ENCODE results near the gene NRCAM. TPM values are rescaled to one million over a fixed set of nuclear protein-coding genes. Genes with fewer than 3 reads are reported as not detected.

NRCAM gene
- total RNA-seq, 4 donors from 2014 or later: 10.1 to 19.5 (median 13.0) TPM

- H3K4me1 ChIP-seq: peaks cover 14 to 17% of the 10 kb centered on the region in 2 donors
- H3K4me3 ChIP-seq (replicated peaks in 1 of 3): no peak overlapping the region
- no peaks in the 10 kb centered on the region for H3K27me3 ChIP-seq
- no peak overlapping the region for H3K27ac ChIP-seq
- DNase-seq: no peak
- TF ChIP-seq POLR2A (IDR thresholded peaks at IDR 0.05): no peak
- no peak for TF ChIP-seq CTCF (IDR thresholded peaks at IDR 0.05)
- H3K36me3 ChIP-seq: no peaks in the 10 kb centered on the region
- no peaks in the 10 kb centered on the region for H3K9me3 ChIP-seq
- intact Hi-C loops (cut with DNase I): no loop called here
- WGBS, 2 donors: 90 to 92% methylated on average over 4 of the region's 4 CpGs
These were observed 207.4 kb downstream of the NRCAM start for GRCh38 chr7:108248821-108249220.

GRCh38 chr7:108248418-108248817 lies 207.8 kb downstream of the NRCAM start:
- no peaks in the 10 kb centered on the region for H3K36me3 ChIP-seq
- intact Hi-C loops (cut with DNase I): no loop called here
- no peak overlapping the region for H3K4me3 ChIP-seq (replicated peaks in 1 of 3)
- TF ChIP-seq CTCF (IDR thresholded peaks at IDR 0.05) (no peak), POLR2A (IDR thresholded peaks at IDR 0.05) (no peak)
- DNase-seq: no peak
- WGBS, 2 donors: 78 to 84% methylated on average over 2 of the region's 2 CpGs
- peaks cover 14 to 17% of the 10 kb centered on the region in 2 donors for H3K4me1 ChIP-seq
- no peaks in the 10 kb centered on the region for H3K9me3 ChIP-seq
- H3K27me3 ChIP-seq: no peaks in the 10 kb centered on the region
- no peak overlapping the region for H3K27ac ChIP-seq

- intact Hi-C loops (cut with DNase I): no loop called here
- WGBS, 2 donors: 74 to 81% methylated on average over 1 of the region's 1 CpG
- H3K4me1 ChIP-seq: peaks cover 14 to 17% of the 10 kb centered on the region in 2 donors
- no peak for DNase-seq
- H3K9me3 ChIP-seq: no peaks in the 10 kb centered on the region
- H3K4me3 ChIP-seq (replicated peaks in 1 of 3): no peak overlapping the region
- no peaks in the 10 kb centered on the region for H3K27me3 ChIP-seq
- TF ChIP-seq POLR2A (IDR thresholded peaks at IDR 0.05) (no peak), CTCF (IDR thresholded peaks at IDR 0.05) (no peak)
- H3K36me3 ChIP-seq: no peaks in the 10 kb centered on the region
- no peak overlapping the region for H3K27ac ChIP-seq
These were observed 208.6 kb downstream of the NRCAM start for GRCh38 chr7:108247614-108248013.

GRCh38 chr7:108246227-108246837 lies 209.9 kb downstream of the NRCAM start:
- Histone ChIP-seq H3K27me3 (no peaks in the 10 kb centered on the region), H3K36me3 (no peaks in the 10 kb centered on the region), H3K4me3 (replicated peaks in 1 of 3) (no peak overlapping the region), H3K9me3 (no peaks in the 10 kb centered on the region), H3K27ac (peak overlapping the region; percentile 31 to 76 (median 65)), H3K4me1 (peaks cover 14 to 17% of the 10 kb centered on the region in 2 donors)
- WGBS, 2 donors: 23 to 35% methylated on average over 1 of the region's 1 CpG
- intact Hi-C loops (cut with DNase I): no loop called here
- peak in 1 of 6 experiments; percentile 47 for TF ChIP-seq CTCF (IDR thresholded peaks at IDR 0.05)
- no peak for TF ChIP-seq POLR2A (IDR thresholded peaks at IDR 0.05)
- peak; percentile 79 to 81 for DNase-seq

- H3K4me1 ChIP-seq: peaks cover 14 to 17% of the 10 kb centered on the region in 2 donors
- TF ChIP-seq POLR2A (IDR thresholded peaks at IDR 0.05) (no peak), CTCF (IDR thresholded peaks at IDR 0.05) (no peak)
- no peaks in the 10 kb centered on the region for H3K36me3 ChIP-seq
- H3K27ac ChIP-seq: peak overlapping the region; percentile 31 to 76 (median 65)
- DNase-seq: no peak
- intact Hi-C loops (cut with DNase I): no loop called here
- no peaks in the 10 kb centered on the region for H3K27me3 ChIP-seq
- no peaks in the 10 kb centered on the region for H3K9me3 ChIP-seq
- WGBS, 2 donors: 45 to 51% methylated on average over 2 of the region's 2 CpGs
- no peak overlapping the region for H3K4me3 ChIP-seq (replicated peaks in 1 of 3)
These were observed 210.6 kb downstream of the NRCAM start for GRCh38 chr7:108245523-108246226.
